GM12891 (cell line): Measurements from ENCODE around the gene SH3GL2.

Experiments used
- POLR2A ChIP-seq: IDR thresholded peaks from 2 replicates; pipeline ENCODE4 v1.6.1; 2011; ENCODE audit warnings: low read depth, low read length, control low read depth
- POLR2AphosphoS5 ChIP-seq: IDR thresholded peaks from 2 replicates; pipeline ENCODE4 v1.6.1; 2011; ENCODE audit warnings: low read depth, low read length, control low read depth
- SPI1 ChIP-seq: IDR thresholded peaks from 2 replicates; pipeline ENCODE4 v1.6.1; 2011; ENCODE audit warnings: low read depth, low read length, control low read depth
- TAF1 ChIP-seq: IDR thresholded peaks from 2 replicates; pipeline ENCODE4 v1.6.1; 2011; ENCODE audit warnings: low read depth, low read length, control low read depth

GRCh38 chr9:17750269-17750668, 171.4 kb downstream of the SH3GL2 start:
- TF ChIP-seq POLR2AphosphoS5, result no peak
- no peak for TF ChIP-seq POLR2A
- TF ChIP-seq TAF1, result no peak
- no peak for TF ChIP-seq SPI1
